Colonic mucosa (tissue), 4 donors: ENCODE results near the gene CDKAL1. TPM values are rescaled to one million over a fixed set of nuclear protein-coding genes. Genes with fewer than 3 reads are reported as not detected.

Experiments used
- DNase-seq: peaks from one replicate; pipeline ENCODE4 v3.0.0-alpha.2; 2020
- H3K27ac ChIP-seq: fragments of 200-600 bp; one replicate; pipeline ENCODE4 v1.8.0; 2021
- H3K27me3 ChIP-seq: fragments of 200-600 bp; one replicate; pipeline ENCODE4 v1.8.0; 2021
- H3K36me3 ChIP-seq: fragments of 200-600 bp; one replicate; pipeline ENCODE4 v1.8.0; 2021
- H3K4me1 ChIP-seq: fragments of 200-600 bp; one replicate; pipeline ENCODE4 v1.8.0; 2021; ENCODE audit warnings: mild to moderate bottlenecking
- H3K4me3 ChIP-seq: fragments of 200-600 bp; one replicate; pipeline ENCODE4 v1.8.0; 2021
- H3K9ac ChIP-seq, 2 donors: one replicate each; pipeline ENCODE4 v1.7.0; 2013; ENCODE audit warnings: control low read depth in 2 of 2, low read depth in 2 of 2, low read length in 2 of 2
- H3K9me3 ChIP-seq: fragments of 200-600 bp; one replicate; pipeline ENCODE4 v1.8.0; 2021
- intact Hi-C: fragments of 100-400 bp; cut with DNase I; formaldehyde crosslinking; loops from one replicate; pipeline ENCODE4 v1.14.1; 2022
- total RNA-seq, 2 donors: library from RNA; stranded (reverse); fragmentation: NEBNext Ultra II Directional in 1 of 2; extraction: Animal tissue kit (Norgen Biotek cat#: 25700) in 1 of 2; gene quantifications; one replicate each; pipeline ENCODE4 v1.2.1, GENCODE V29; 2021
- TF ChIP-seq, protein P1 (sequence below): fragments of 200-600 bp; IDR thresholded peaks from one replicate; pipeline ENCODE4 v1.8.0; 2022; ENCODE audit warnings: antibody characterized with exemption, mild to moderate bottlenecking
- donor health status: healthy.
- donor health status: DM: no; HTN: no; CAD: no.
- donor health status: DM: no; HTN: no; CAD: no.

CDKAL1 gene
- total RNA-seq, 2 donors from 2014 or later, result 13.8 to 14.2 TPM

DNA sequence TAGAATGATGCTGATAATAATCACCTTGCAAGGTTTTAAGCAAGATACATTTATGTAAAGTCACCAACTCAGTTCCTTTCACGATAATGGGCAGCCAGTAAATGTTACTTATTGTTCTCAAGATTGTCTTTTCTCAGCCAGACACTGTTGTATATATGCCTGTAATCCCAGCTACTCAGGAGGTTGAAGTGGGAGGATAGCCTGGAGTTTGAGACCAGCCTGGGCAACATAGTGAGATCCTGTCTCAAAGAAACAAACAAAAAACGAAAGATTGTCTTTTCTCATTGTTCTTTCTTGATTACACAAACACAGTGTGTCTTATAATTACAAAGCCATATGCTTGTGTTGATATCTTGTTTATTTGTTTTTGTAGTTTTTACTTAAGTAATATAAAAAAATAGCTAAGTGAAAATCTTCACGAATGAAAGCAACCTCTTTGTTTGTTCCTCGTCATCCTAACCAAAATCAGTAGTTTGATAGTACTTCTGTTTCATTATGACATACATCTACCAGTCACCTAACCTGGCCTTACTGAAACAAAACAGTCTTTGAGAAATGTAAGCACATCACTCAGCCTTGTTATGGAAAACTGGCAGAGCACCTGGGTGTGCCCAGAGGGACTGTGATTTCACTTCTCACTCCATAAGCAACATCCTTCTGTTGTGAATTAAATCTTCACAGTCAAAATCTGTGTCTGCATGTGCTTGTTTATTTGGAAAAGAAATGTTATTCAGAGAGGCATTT, 623.1 kb downstream of the CDKAL1 start:
- H3K27me3 ChIP-seq, result no peaks in the 10 kb centered on the region
- intact Hi-C loops, result no loop called here
- H3K4me1 ChIP-seq, result no peaks in the 10 kb centered on the region
- H3K4me3 ChIP-seq, result no peak overlapping the region
- H3K9me3 ChIP-seq, result no peaks in the 10 kb centered on the region
- TF ChIP-seq, protein P1, sequence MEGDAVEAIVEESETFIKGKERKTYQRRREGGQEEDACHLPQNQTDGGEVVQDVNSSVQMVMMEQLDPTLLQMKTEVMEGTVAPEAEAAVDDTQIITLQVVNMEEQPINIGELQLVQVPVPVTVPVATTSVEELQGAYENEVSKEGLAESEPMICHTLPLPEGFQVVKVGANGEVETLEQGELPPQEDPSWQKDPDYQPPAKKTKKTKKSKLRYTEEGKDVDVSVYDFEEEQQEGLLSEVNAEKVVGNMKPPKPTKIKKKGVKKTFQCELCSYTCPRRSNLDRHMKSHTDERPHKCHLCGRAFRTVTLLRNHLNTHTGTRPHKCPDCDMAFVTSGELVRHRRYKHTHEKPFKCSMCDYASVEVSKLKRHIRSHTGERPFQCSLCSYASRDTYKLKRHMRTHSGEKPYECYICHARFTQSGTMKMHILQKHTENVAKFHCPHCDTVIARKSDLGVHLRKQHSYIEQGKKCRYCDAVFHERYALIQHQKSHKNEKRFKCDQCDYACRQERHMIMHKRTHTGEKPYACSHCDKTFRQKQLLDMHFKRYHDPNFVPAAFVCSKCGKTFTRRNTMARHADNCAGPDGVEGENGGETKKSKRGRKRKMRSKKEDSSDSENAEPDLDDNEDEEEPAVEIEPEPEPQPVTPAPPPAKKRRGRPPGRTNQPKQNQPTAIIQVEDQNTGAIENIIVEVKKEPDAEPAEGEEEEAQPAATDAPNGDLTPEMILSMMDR, result no peak
- H3K36me3 ChIP-seq, result no peaks in the 10 kb centered on the region
- DNase-seq, result no peak
- no peak overlapping the region for H3K9ac ChIP-seq
- no peak overlapping the region for H3K27ac ChIP-seq

DNA sequence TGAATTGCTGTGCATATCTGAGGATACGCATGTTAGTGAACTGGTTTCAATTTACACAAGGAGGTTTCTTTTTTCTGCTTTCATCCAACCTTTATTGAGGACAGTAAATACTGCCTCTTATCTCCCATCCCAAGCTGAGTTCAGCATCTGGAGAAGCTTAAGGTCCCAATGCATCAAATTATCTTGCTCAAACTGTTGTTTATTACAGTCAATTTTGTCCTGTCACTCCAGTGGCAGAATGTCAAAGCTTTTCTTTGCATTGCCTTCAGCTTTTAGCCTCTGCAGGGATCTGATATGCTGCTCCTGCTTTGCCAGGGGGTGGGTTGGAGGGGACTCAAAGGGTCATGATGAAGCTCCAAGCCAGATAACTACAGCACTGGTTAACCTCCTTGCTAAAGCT, 623.9 kb downstream of the CDKAL1 start:
- no peaks in the 10 kb centered on the region for H3K36me3 ChIP-seq

DNA sequence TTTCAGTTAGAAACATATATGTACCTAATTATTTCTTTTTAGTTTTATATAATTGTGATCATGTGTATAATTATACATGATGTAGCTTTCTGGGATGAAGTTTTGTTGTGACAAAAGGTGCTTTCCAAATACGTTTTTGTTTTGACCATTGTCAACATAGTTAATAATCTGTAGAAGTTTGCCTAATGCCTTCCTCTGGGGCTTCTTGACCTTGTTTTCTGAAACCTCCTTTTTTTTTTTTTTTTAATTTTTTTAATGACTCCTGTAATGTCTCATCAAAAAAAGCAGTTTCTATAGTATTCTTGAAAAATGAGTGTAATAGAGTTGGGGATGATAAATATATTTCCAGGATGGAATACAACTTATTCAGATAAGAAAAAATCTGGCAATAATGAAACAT, 624.6 kb downstream of the CDKAL1 start:
- Histone ChIP-seq H3K4me3 (no peak overlapping the region), H3K27ac (no peak overlapping the region), H3K36me3 (no peaks in the 10 kb centered on the region), H3K9ac (no peak overlapping the region), H3K9me3 (no peaks in the 10 kb centered on the region), H3K27me3 (no peaks in the 10 kb centered on the region), H3K4me1 (no peaks in the 10 kb centered on the region)
- DNase-seq, result no peak
- intact Hi-C loops, result no loop called here
- TF ChIP-seq, protein P1, result no peak

More for the DNA sequence above, 623.9 kb downstream of the CDKAL1 start:
- TF ChIP-seq, protein P1, result no peak
- no peak for DNase-seq
- no peak overlapping the region for H3K4me3 ChIP-seq
- H3K27me3 ChIP-seq, result no peaks in the 10 kb centered on the region
- H3K9ac ChIP-seq, result no peak overlapping the region
- no peaks in the 10 kb centered on the region for H3K9me3 ChIP-seq
- intact Hi-C loops, result no loop called here
- no peaks in the 10 kb centered on the region for H3K4me1 ChIP-seq
- no peak overlapping the region for H3K27ac ChIP-seq

- TF ChIP-seq, protein P1, result no peak
Observed at GRCh38 chr6:21159465-21159864, 625.2 kb downstream of the CDKAL1 start.

GRCh38 chr6:21161707-21162106, 627.5 kb downstream of the CDKAL1 start:
- H3K9me3 ChIP-seq, result no peaks in the 10 kb centered on the region
- DNase-seq, result no peak
- H3K4me3 ChIP-seq, result no peak overlapping the region
- no peaks in the 10 kb centered on the region for H3K4me1 ChIP-seq
- H3K36me3 ChIP-seq, result no peaks in the 10 kb centered on the region
- H3K27ac ChIP-seq, result no peak overlapping the region
- no peak overlapping the region for H3K9ac ChIP-seq
- intact Hi-C loops, result no loop called here
- no peaks in the 10 kb centered on the region for H3K27me3 ChIP-seq
- TF ChIP-seq, protein P1, result no peak

More at GRCh38 chr6:21159465-21159864, 625.2 kb downstream of the CDKAL1 start:
- Histone ChIP-seq H3K27ac (no peak overlapping the region), H3K9me3 (no peaks in the 10 kb centered on the region), H3K4me3 (no peak overlapping the region), H3K9ac (no peak overlapping the region), H3K36me3 (no peaks in the 10 kb centered on the region), H3K27me3 (no peaks in the 10 kb centered on the region), H3K4me1 (no peaks in the 10 kb centered on the region)
- intact Hi-C loops, result no loop called here
- DNase-seq, result no peak
